GM12892 (cell line): ENCODE data around the gene KATNB1.

Experiments
- POLR2A ChIP-seq: IDR thresholded peaks from 2 replicates; pipeline ENCODE4 v1.6.1; 2011; ENCODE audit warnings: low read depth, low read length, control low read depth
- POLR2AphosphoS5 ChIP-seq: IDR thresholded peaks from 2 replicates; pipeline ENCODE4 v1.6.1; 2011; ENCODE audit warnings: low read depth, low read length, control low read depth

DNA sequence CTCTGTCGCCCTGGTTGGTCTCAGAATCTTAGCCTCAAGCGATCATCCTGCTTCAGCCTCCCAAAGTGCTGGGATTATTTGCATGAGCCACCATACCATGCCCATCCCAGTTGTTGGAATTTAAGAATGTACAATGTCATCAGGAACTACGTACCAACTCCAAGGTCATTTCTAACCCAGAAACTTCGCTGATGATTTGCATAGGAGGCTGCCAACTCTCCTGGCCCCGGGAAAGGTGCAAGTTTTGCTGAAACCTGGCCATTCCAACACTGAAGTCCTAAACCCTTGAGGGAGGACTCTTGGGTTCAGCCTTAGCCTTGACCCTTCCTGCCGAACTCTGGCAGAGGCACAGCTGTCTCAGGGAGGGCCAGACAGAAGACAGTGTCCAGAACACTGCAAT, 69.6 kb downstream of the KATNB1 start:
- no peak for TF ChIP-seq POLR2A
- no peak for TF ChIP-seq POLR2AphosphoS5
